ENCODE results near the gene NOS3.

The NOS3 gene

GRCh38 chr7:150981644-150982043, 9.2 kb upstream of the NOS3 start:
- Histone ChIP-seq H3K27me3 (ENCODE audit: insufficient read depth, poor library complexity, severe bottlenecking) (peaks cover 63% of the 10 kb centered on the region), H3K27ac (ENCODE audit: poor library complexity, severe bottlenecking) (no peak overlapping the region), H3K36me3 (ENCODE audit: low read depth) (no peaks in the 10 kb centered on the region), H3K4me1 (ENCODE audit: insufficient read depth, poor library complexity, severe bottlenecking) (no peaks in the 10 kb centered on the region), H3K4me3 (ENCODE audit: severe bottlenecking) (no peak overlapping the region), H3K9me3 (ENCODE audit: severe bottlenecking) (no peaks in the 10 kb centered on the region)
- TF ChIP-seq, protein P1, sequence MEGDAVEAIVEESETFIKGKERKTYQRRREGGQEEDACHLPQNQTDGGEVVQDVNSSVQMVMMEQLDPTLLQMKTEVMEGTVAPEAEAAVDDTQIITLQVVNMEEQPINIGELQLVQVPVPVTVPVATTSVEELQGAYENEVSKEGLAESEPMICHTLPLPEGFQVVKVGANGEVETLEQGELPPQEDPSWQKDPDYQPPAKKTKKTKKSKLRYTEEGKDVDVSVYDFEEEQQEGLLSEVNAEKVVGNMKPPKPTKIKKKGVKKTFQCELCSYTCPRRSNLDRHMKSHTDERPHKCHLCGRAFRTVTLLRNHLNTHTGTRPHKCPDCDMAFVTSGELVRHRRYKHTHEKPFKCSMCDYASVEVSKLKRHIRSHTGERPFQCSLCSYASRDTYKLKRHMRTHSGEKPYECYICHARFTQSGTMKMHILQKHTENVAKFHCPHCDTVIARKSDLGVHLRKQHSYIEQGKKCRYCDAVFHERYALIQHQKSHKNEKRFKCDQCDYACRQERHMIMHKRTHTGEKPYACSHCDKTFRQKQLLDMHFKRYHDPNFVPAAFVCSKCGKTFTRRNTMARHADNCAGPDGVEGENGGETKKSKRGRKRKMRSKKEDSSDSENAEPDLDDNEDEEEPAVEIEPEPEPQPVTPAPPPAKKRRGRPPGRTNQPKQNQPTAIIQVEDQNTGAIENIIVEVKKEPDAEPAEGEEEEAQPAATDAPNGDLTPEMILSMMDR (IDR thresholded peaks at IDR 0.05; ENCODE audit: poor library complexity, severe bottlenecking) = no peak
- ATAC-seq (ENCODE audit: low read depth) = no peak
- no peak for DNase-seq (ENCODE audit: low spot score)

DNA sequence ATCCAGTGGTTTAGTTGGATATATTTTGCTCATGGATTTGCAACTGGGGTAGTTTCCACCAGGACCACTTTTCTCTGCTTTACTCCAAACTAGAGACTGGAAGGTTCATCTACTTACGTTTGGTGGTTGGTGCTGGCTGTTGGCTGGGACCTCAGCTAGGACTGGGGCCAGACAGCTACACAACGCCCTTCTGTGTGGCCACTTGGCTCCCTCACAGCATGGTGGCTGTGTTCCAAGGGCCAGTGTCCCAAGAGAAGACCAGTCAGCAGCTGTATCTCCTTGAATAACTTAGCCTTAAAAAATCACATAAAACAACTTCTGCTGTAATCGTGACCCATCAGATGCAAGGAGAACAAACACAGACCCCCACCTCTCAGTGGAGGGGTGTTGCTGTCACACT, 8.5 kb upstream of the NOS3 start:
- TF ChIP-seq, protein P1 (IDR thresholded peaks at IDR 0.05; ENCODE audit: poor library complexity, severe bottlenecking) = no peak
- H3K27ac ChIP-seq (ENCODE audit: poor library complexity, severe bottlenecking) = no peak overlapping the region
- no peaks in the 10 kb centered on the region for H3K4me1 ChIP-seq (ENCODE audit: insufficient read depth, poor library complexity, severe bottlenecking)
- no peaks in the 10 kb centered on the region for H3K9me3 ChIP-seq (ENCODE audit: severe bottlenecking)
- peaks cover 56% of the 10 kb centered on the region for H3K27me3 ChIP-seq (ENCODE audit: insufficient read depth, poor library complexity, severe bottlenecking)
- H3K4me3 ChIP-seq (ENCODE audit: severe bottlenecking) = no peak overlapping the region
- ATAC-seq (ENCODE audit: low read depth) (no peak), DNase-seq (ENCODE audit: low spot score) (no peak)
- H3K36me3 ChIP-seq (ENCODE audit: low read depth) = no peaks in the 10 kb centered on the region

DNA sequence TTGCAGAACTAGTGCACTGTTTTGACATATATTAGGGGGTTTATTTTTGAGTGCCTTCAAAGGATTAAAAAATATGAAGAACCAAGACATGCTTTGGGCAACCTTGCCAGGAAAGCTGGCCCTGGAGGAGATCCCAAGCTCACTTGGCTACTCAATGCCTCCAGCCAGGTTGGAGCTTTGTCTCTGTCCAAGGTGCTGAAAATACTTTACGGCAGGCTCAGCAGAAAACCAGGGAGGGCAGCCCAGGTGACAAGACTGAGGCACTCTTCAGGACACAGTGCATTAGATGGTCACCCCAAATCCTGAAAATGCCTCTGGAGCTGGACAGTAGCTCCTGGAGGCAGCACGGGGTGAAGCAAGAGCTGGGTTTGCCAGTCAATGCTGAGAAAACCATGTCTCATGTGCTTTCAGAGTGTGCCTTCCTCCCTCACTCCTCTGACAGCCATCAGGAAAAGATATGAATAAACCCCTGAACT, 6.9 kb upstream of the NOS3 start:
- TF ChIP-seq, protein P1 (IDR thresholded peaks at IDR 0.05; ENCODE audit: poor library complexity, severe bottlenecking) = no peak
- DNase-seq (ENCODE audit: low spot score) (no peak), ATAC-seq (ENCODE audit: low read depth) (0 out of 3 replicates have a peak, but pooled peaks have one; percentile 26)
- H3K9me3 ChIP-seq (ENCODE audit: severe bottlenecking) = no peaks in the 10 kb centered on the region
- H3K27me3 ChIP-seq (ENCODE audit: insufficient read depth, poor library complexity, severe bottlenecking) = peaks cover 47% of the 10 kb centered on the region
- H3K4me1 ChIP-seq (ENCODE audit: insufficient read depth, poor library complexity, severe bottlenecking) = no peaks in the 10 kb centered on the region
- H3K36me3 ChIP-seq (ENCODE audit: low read depth) = no peaks in the 10 kb centered on the region
- no peak overlapping the region for H3K4me3 ChIP-seq (ENCODE audit: severe bottlenecking)
- H3K27ac ChIP-seq (ENCODE audit: poor library complexity, severe bottlenecking) = no peak overlapping the region

GRCh38 chr7:150986099-150986512, 4.7 kb upstream of the NOS3 start:
- Histone ChIP-seq H3K36me3 (ENCODE audit: low read depth) (no peaks in the 10 kb centered on the region), H3K9me3 (ENCODE audit: severe bottlenecking) (peaks cover 2% of the 10 kb centered on the region), H3K27me3 (ENCODE audit: insufficient read depth, poor library complexity, severe bottlenecking) (peaks cover 26% of the 10 kb centered on the region), H3K27ac (ENCODE audit: poor library complexity, severe bottlenecking) (no peak overlapping the region), H3K4me1 (ENCODE audit: insufficient read depth, poor library complexity, severe bottlenecking) (no peaks in the 10 kb centered on the region), H3K4me3 (ENCODE audit: severe bottlenecking) (no peak overlapping the region)
- DNase-seq (ENCODE audit: low spot score) = no peak
- peak; percentile 75 for ATAC-seq (ENCODE audit: low read depth)
- TF ChIP-seq, protein P1 (IDR thresholded peaks at IDR 0.05; ENCODE audit: poor library complexity, severe bottlenecking) = peak; percentile 71

GRCh38 chr7:150986556-150986955, 4.3 kb upstream of the NOS3 start:
- H3K27ac ChIP-seq (ENCODE audit: poor library complexity, severe bottlenecking) = no peak overlapping the region
- H3K27me3 ChIP-seq (ENCODE audit: insufficient read depth, poor library complexity, severe bottlenecking) = peaks cover 21% of the 10 kb centered on the region
- H3K36me3 ChIP-seq (ENCODE audit: low read depth) = no peaks in the 10 kb centered on the region
- no peaks in the 10 kb centered on the region for H3K4me1 ChIP-seq (ENCODE audit: insufficient read depth, poor library complexity, severe bottlenecking)
- no peak for DNase-seq (ENCODE audit: low spot score)
- ATAC-seq (ENCODE audit: low read depth) = no peak
- peaks cover 5% of the 10 kb centered on the region for H3K9me3 ChIP-seq (ENCODE audit: severe bottlenecking)
- H3K4me3 ChIP-seq (ENCODE audit: severe bottlenecking) = no peak overlapping the region
- TF ChIP-seq, protein P1 (IDR thresholded peaks at IDR 0.05; ENCODE audit: poor library complexity, severe bottlenecking) = no peak

Measured in RWPE2 (cell line).